GM23248 (cell line): ENCODE data around the gene WNT9A.

ENCODE experiments used
- EZH2 ChIP-seq: fragments of 200-600 bp; sonication (generic); IDR thresholded peaks from 2 replicates; pipeline ENCODE4 v1.6.1; 2018; ENCODE audit warnings: antibody characterized with exemption, mild to moderate bottlenecking; ENCODE audit not compliant: insufficient read depth, poor library complexity, severe bottlenecking
- EZH2phosphoT487 ChIP-seq: fragments of 200-600 bp; sonication (generic); IDR thresholded peaks from 2 replicates; pipeline ENCODE4 v1.6.1; 2018; ENCODE audit warnings: antibody characterized with exemption, moderate library complexity, mild to moderate bottlenecking, low read depth; ENCODE audit not compliant: insufficient read depth

GRCh38 chr1:227917081-227917950, 30.4 kb downstream of the WNT9A start:
- TF ChIP-seq EZH2 (no peak), EZH2phosphoT487 (no peak)
